Osteoblast (primary cell): ENCODE measurements around the gene SLC1A4. TPM values are rescaled to one million over a fixed set of nuclear protein-coding genes. Genes with fewer than 3 reads are reported as not detected.

Experiments
- DNase-seq: peaks from one replicate; pipeline ENCODE4 v3.0.0; 2011; ENCODE audit warnings: low spot score, mixed read lengths; ENCODE audit not compliant: insufficient read length; ENCODE audit errors: missing footprints
- H2AFZ ChIP-seq: 2 replicates; pipeline ENCODE4 v1.6.0; 2011; ENCODE audit warnings: mild to moderate bottlenecking, low read length
- H3K27ac ChIP-seq: 2 replicates; pipeline ENCODE4 v1.5.1; 2011; ENCODE audit warnings: mild to moderate bottlenecking, low read depth, low read length, moderate library complexity
- H3K27me3 ChIP-seq: 2 replicates; pipeline ENCODE4 v1.6.0; 2012; ENCODE audit warnings: mild to moderate bottlenecking, control low read depth, inconsistent platforms, low read length, moderate library complexity; ENCODE audit not compliant: insufficient read depth
- H3K36me3 ChIP-seq: 2 replicates; pipeline ENCODE4 v1.5.1; 2011; ENCODE audit warnings: mild to moderate bottlenecking, low read length, control low read depth, moderate library complexity; ENCODE audit not compliant: insufficient read depth
- H3K4me1 ChIP-seq: 2 replicates; pipeline ENCODE4 v1.5.1; 2011; ENCODE audit warnings: mild to moderate bottlenecking, low read length, control low read depth, moderate library complexity; ENCODE audit not compliant: insufficient read depth
- H3K4me2 ChIP-seq: 2 replicates; pipeline ENCODE4 v1.6.0; 2011; ENCODE audit warnings: mild to moderate bottlenecking, low read length; ENCODE audit not compliant: insufficient read depth
- H3K4me3 ChIP-seq: fragments of 200-600 bp; sonication (generic); 3 replicates; pipeline ENCODE4 v1.5.1; 2012; ENCODE audit warnings: mild to moderate bottlenecking, low read length, inconsistent platforms; ENCODE audit not compliant: insufficient read depth
- H3K79me2 ChIP-seq: 2 replicates; pipeline ENCODE4 v1.6.0; 2012; ENCODE audit warnings: mild to moderate bottlenecking, low read length, control low read depth, inconsistent platforms; ENCODE audit not compliant: insufficient read depth
- H3K9me3 ChIP-seq: 2 replicates; pipeline ENCODE4 v1.5.1; 2011; ENCODE audit warnings: low read depth, low read length, control low read depth
- H4K20me1 ChIP-seq: 2 replicates; pipeline ENCODE4 v1.6.0; 2012; ENCODE audit warnings: mild to moderate bottlenecking, low read length, control low read depth; ENCODE audit not compliant: insufficient read depth
- CTCF ChIP-seq: IDR thresholded peaks from 2 replicates; pipeline ENCODE4 v1.5.1; 2011; ENCODE audit warnings: mild to moderate bottlenecking, low read depth, low read length, moderate library complexity; ENCODE audit errors: extremely low read depth
- total RNA-seq: library from RNA; depleted of rRNA; stranded (reverse); fragments of >200 nt; gene quantifications from 2 replicates; pipeline ENCODE4 v1.2.3, GENCODE V29; 2012

SLC1A4 gene
- total RNA-seq, 1 donor: 49.2 TPM

DNA sequence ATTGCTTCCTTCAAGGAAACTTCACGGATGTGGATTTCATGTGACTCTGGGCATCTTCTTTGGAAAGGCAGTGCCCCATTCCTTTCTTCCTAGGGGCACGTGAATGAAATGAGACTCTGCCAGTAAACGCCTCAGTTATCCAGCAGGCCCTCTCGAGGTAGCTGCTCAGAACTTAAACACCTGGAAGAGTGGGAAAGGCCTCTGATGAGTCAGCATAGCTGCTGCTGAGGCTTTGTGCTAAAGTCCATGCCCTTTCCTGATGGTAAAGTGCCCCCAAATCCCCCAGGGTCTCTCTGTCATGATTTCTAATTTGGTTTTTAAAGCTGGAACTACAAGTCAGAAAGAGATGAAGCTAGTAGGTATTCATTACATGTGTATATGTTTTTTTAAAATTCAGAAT lies 3.8 kb downstream of the SLC1A4 start:
- Histone ChIP-seq H3K27me3 (no peaks in the 10 kb centered on the region), H2AFZ (no peak overlapping the region), H3K4me2 (no peak overlapping the region), H3K36me3 (no peaks in the 10 kb centered on the region), H3K4me1 (peaks cover 8% of the 10 kb centered on the region), H3K4me3 (no peak overlapping the region), H3K9me3 (no peaks in the 10 kb centered on the region), H3K27ac (no peak overlapping the region), H4K20me1 (peaks cover 16% of the 10 kb centered on the region), H3K79me2 (peaks cover 58% of the 10 kb centered on the region)
- no peak for TF ChIP-seq CTCF
- DNase-seq: no peak

GRCh38 chr2:64995041-64995440 lies 5.8 kb downstream of the SLC1A4 start:
- no peaks in the 10 kb centered on the region for H3K27me3 ChIP-seq
- peaks cover 18% of the 10 kb centered on the region for H3K4me1 ChIP-seq
- no peak for DNase-seq
- no peak overlapping the region for H3K4me3 ChIP-seq
- TF ChIP-seq CTCF: no peak
- H3K9me3 ChIP-seq: no peaks in the 10 kb centered on the region
- no peak overlapping the region for H3K27ac ChIP-seq
- H4K20me1 ChIP-seq: peaks cover 13% of the 10 kb centered on the region
- no peak overlapping the region for H3K4me2 ChIP-seq
- peaks cover 61% of the 10 kb centered on the region for H3K79me2 ChIP-seq
- H2AFZ ChIP-seq: no peak overlapping the region
- no peaks in the 10 kb centered on the region for H3K36me3 ChIP-seq

- Histone ChIP-seq H4K20me1 (peaks cover 7% of the 10 kb centered on the region), H3K4me2 (no peak overlapping the region), H2AFZ (no peak overlapping the region), H3K36me3 (no peaks in the 10 kb centered on the region), H3K27me3 (no peaks in the 10 kb centered on the region), H3K4me3 (no peak overlapping the region), H3K4me1 (peaks cover 10% of the 10 kb centered on the region), H3K9me3 (no peaks in the 10 kb centered on the region), H3K79me2 (peaks cover 56% of the 10 kb centered on the region), H3K27ac (no peak overlapping the region)
- DNase-seq: peak; percentile 85
- TF ChIP-seq CTCF: peak; percentile 20
Observed at GRCh38 chr2:64996871-64997307, 7.7 kb downstream of the SLC1A4 start.

DNA sequence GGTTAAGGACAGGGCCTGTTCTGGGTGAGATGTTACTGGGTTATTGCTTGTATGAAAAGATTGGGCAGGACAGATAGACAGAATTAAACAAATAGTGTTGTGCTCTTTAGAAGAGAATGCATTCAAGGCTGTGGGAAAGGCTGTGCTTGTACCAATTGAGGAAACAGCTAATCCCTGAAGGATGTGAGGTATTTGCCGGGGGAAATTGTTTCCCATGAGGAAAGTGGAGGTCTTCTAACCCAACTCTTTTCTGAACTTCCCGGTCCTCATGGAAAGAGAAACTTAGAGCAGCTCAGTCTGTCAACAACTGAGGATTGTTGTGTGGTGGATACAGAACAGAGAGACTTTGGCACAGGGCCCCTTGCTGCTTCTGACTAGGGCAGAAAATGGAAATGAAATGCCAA lies 9.5 kb downstream of the SLC1A4 start:
- H3K4me1 ChIP-seq: peaks cover 10% of the 10 kb centered on the region
- H3K4me2 ChIP-seq: peak overlapping the region; percentile 67
- no peaks in the 10 kb centered on the region for H3K27me3 ChIP-seq
- H3K4me3 ChIP-seq: peak overlapping the region; percentile 38
- peaks cover 39% of the 10 kb centered on the region for H3K79me2 ChIP-seq
- H3K9me3 ChIP-seq: no peaks in the 10 kb centered on the region
- peak overlapping the region; percentile 40 for H2AFZ ChIP-seq
- H3K27ac ChIP-seq: peak overlapping the region; percentile 33
- H3K36me3 ChIP-seq: no peaks in the 10 kb centered on the region
- no peak for DNase-seq
- H4K20me1 ChIP-seq: no peaks in the 10 kb centered on the region
- no peak for TF ChIP-seq CTCF
